Measurements from ENCODE around the gene DACT1.

GRCh38 chr14:58693048-58693447, 55.3 kb downstream of the DACT1 start:
- no peak for TF ChIP-seq EP300 (IDR thresholded peaks at IDR 0.05; ENCODE audit: borderline replicate concordance in 1 of 2, control insufficient read depth in 1 of 2, low read depth in 2 of 2, low read length in 2 of 2)
- TF ChIP-seq SIX5 (IDR thresholded peaks at IDR 0.05; ENCODE audit: low read depth, low read length, severe bottlenecking): no peak
- no peak for TF ChIP-seq POLR2A (IDR thresholded peaks at IDR 0.05; ENCODE audit: low read depth, low read length)
- no peak for TF ChIP-seq CTCF (IDR thresholded peaks at IDR 0.05 in 2 of 3, conservative IDR thresholded peaks at IDR 0.05 in 1 of 3; ENCODE audit: control insufficient read depth in 2 of 3, extremely low read depth in 1 of 3, insufficient read depth in 1 of 3, low read depth in 3 of 3, low read length in 3 of 3)
- no peak for TF ChIP-seq CHD1 (IDR thresholded peaks at IDR 0.05; ENCODE audit: low read depth, low read length)
- no peak for TF ChIP-seq CREB1 (IDR thresholded peaks at IDR 0.05; ENCODE audit: low read depth)
- TF ChIP-seq RAD51 (IDR thresholded peaks at IDR 0.05): no peak
- TF ChIP-seq TARDBP (IDR thresholded peaks at IDR 0.05; ENCODE audit: borderline replicate concordance): no peak
- no peak for TF ChIP-seq EGR1 (IDR thresholded peaks at IDR 0.05; ENCODE audit: borderline replicate concordance in 1 of 2, low read depth in 2 of 2, low read length in 2 of 2)
- TF ChIP-seq, protein P1, sequence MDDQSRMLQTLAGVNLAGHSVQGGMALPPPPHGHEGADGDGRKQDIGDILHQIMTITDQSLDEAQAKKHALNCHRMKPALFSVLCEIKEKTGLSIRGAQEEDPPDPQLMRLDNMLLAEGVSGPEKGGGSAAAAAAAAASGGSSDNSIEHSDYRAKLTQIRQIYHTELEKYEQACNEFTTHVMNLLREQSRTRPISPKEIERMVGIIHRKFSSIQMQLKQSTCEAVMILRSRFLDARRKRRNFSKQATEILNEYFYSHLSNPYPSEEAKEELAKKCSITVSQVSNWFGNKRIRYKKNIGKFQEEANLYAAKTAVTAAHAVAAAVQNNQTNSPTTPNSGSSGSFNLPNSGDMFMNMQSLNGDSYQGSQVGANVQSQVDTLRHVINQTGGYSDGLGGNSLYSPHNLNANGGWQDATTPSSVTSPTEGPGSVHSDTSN (IDR thresholded peaks at IDR 0.05; ENCODE audit: insufficient replicate concordance, low read depth, low read length): no peak
- TF ChIP-seq SMC3 (IDR thresholded peaks at IDR 0.05; ENCODE audit: borderline replicate concordance, low read length): no peak
- no peak for TF ChIP-seq FOXM1 (IDR thresholded peaks at IDR 0.05; ENCODE audit: low read depth, low read length)
- TF ChIP-seq TAF1 (IDR thresholded peaks at IDR 0.05; ENCODE audit: borderline replicate concordance, low read depth, low read length): no peak
- TF ChIP-seq USF2 (IDR thresholded peaks at IDR 0.05; ENCODE audit: borderline replicate concordance, low read depth, low read length): no peak
